ENCODE data around the gene CFAP206.

DNA sequence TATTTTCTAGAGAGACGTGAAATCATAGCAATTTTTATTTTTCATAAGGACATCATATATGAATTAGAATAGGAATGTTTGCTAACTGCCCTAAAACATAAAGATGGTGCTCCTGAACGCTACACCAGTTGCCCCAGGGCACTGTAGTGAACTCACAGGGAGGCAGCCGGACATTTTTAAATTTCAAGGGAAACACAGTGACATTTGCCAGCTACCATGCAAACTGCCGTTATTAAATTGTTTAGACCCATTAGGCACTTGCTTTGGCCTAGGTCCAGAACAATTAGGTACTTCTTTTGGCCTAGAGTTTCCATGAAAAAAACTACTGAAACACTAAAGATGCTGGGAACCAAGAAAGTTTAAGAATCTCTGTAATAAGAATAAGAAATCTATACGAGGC lies 24.9 kb upstream of the CFAP206 start:
- TF ChIP-seq, protein P1, sequence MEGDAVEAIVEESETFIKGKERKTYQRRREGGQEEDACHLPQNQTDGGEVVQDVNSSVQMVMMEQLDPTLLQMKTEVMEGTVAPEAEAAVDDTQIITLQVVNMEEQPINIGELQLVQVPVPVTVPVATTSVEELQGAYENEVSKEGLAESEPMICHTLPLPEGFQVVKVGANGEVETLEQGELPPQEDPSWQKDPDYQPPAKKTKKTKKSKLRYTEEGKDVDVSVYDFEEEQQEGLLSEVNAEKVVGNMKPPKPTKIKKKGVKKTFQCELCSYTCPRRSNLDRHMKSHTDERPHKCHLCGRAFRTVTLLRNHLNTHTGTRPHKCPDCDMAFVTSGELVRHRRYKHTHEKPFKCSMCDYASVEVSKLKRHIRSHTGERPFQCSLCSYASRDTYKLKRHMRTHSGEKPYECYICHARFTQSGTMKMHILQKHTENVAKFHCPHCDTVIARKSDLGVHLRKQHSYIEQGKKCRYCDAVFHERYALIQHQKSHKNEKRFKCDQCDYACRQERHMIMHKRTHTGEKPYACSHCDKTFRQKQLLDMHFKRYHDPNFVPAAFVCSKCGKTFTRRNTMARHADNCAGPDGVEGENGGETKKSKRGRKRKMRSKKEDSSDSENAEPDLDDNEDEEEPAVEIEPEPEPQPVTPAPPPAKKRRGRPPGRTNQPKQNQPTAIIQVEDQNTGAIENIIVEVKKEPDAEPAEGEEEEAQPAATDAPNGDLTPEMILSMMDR (IDR thresholded peaks at IDR 0.05), result no peak
- TF ChIP-seq POLR2A (IDR thresholded peaks at IDR 0.05), result no peak
- no peak for TF ChIP-seq POLR2AphosphoS5 (IDR thresholded peaks at IDR 0.05)
- no peak for TF ChIP-seq EP300 (IDR thresholded peaks at IDR 0.05)

All from sigmoid colon (tissue), 4 donors.